ENCODE data around the gene ARHGAP1.

ARHGAP1 gene

DNA sequence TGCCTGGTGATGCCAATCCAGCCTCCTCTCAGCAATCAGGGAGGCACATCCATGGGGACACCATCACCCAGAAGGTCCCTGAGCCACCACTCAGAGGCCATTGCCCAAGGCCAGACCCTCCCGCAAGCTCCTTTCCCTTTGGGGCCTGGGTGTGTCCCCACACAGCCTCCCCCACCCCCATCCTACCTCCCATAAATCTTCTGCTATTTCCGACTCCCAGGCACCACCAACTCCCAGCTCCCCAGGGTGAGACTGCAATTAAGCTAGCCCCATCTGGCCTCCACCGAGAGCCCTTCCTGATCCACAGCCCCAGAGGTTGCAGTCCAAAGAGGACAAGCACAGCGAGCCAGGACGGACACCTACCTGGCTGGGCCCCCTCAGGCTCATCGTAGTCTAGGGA is 6.3 kb downstream of the ARHGAP1 start:
- DNase-seq (ENCODE audit: low read depth in 2 of 2): no peak

DNA sequence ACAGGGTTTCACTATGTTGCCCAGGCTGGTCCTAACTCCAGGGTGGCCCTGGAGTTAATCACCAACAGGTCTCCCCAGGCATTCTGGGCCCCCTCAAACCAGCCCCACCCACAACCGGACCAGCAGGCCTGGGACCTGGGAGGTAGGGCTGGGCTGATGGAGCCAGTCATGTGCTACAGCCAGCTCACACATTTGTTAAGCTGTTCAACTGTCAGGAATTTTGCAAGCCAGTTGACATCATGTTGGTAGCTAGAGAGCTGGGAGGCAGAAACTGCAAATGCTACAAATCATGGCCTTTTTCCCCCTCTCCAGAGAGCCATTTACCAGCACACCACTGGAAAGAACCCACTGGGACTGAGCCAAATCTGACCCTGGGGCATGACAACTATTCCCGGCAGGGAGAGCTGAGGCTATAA is 6.8 kb downstream of the ARHGAP1 start:
- DNase-seq (ENCODE audit: low read depth in 2 of 2): no peak

DNA sequence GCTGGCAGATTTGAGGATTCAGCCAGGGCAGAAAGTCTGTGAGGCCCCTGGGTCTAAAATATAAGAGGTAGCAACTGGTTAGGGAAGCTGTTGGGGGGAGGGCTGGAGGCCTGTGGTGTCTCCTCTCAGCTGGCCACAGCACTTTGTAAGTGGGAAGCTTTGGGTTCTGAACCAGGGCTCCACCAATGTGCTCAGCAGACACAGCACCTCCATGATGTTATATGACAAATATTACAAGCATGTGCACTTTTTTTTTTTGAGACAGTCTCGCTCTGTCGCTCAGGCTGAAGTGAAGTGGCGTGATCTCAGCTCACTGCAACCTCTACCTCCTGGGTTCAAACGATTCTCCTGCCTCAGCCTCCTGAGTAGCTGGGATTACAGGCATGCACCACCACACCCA is 8.0 kb downstream of the ARHGAP1 start:
- DNase-seq (ENCODE audit: low read depth in 2 of 2): no peak

DNA sequence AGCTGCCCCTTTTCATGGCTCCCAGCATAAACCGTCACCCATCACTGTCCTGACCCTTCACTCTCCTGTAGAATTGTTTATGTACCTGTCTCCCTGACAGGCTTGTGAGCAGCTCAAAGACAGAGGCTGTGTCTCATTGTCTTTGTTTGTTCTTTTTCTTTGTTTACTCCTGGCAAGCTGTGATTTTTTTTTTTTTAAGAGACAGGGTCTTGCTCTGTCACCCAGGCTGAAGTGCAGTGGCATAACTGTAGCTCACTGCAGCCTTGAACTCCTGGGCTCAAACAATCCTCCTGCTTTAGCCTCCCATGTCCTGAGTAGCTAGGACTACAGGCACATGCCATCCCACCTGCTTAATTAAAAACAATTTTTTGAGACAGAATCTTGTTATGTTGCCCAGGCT is 9.7 kb downstream of the ARHGAP1 start:
- DNase-seq (ENCODE audit: low read depth in 2 of 2): no peak

DNA sequence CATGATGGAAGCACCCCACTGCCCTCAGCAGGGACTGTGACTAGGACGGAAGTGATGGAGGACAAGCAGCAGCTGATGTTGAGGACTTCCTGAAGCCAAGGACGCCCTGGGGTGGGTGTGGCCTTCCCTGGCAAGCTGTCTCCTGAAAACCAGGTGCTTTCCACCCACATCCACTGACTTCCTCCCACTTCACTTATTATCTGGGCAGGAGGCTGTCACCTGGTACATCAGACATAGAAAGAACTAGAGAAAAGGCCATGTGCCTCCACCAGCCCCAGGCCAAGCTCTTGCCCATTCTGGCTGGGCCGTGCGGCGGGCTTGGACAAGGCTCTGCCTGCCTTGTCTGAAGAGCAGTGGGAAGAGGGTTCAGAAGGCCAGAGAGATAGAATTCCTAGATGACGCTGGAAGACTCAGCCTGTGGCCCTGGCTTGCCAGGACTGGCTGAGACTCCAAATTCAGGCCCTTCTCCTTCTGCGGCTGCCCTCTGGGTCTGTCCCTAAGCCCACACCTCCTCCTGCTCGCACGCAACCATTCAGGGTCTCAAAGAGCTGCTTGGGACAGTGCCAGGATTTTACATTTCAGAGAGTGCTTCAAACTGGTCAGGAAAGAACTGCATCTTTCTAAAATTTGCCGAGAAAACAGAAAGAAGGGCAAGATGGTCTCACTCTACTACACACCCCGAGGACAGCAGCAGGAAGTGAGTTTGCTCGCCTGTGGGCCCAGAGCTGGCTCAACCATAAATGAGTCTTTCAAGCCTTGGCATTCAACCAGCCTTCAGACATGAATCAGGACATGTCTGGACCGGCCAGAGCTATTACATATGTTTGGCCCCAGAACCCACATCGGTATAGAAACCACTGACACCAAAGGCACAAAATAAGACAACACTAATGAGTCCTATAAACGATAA is 13.3 kb downstream of the ARHGAP1 start:
- no peak for DNase-seq (ENCODE audit: low read depth in 2 of 2)

DNA sequence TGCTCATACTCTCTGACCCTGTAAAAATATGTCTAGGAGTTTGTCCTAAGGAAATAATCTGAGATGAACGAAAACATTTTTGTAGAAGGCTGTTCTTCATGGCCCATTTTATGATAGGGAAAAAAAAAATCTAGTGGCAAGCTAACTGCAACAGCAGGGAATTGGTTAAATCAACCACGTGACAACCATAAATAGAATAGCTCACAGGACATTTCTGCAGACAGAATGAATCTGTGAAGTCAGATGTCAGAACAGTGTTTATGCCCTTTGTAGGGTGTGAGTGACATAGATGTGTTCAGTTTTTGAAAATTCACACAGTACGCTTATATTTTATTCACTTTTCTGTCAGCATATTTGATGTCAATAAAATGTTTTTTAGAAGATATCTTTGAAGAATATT is 16.1 kb downstream of the ARHGAP1 start:
- DNase-seq (ENCODE audit: low read depth in 2 of 2): no peak

DNA sequence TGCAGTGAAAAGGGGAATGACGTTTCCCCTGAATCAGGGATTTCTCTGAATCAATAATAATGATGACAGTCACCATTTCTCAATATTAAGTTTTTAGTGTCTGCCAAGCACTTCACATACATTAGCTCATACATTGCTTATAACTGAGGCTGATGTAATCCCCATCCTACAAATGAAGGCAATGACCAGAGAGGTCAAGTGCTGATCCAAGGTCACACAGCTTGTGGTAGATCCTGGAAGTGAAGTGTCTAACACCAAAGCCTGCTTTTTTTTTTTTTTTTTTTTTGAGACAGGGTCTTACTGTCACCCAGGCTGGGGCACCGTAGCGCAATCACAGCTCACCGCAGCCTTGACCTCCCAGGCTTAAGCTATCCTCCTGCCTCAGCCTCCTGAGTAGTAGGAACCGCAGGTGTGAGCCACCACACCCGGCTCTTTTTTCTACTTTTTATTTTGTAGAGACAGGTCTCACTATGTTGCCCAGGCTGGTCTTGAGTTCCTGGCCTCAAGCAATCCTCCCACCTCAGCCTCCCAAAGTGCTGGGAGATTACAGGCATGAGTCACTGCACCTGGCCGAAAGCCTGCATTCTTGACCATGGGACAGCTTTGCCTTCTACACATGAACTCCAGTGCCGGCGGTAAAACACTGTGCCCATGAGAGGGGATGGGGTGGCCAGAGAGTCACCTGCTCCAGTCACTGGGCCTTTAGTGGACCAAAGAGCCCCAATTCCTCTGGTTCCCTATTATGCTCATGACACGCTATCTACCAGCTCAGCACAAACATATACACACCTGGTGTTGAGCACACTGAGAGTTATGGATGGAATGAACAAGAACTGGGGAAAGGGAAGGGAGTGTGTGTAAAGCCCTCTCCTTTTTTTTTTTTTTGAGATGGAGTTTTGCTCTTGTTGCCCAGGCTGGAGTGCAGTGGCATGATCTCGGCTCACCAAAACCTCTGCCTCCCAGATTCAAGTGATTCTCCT is 17.4 kb downstream of the ARHGAP1 start:
- DNase-seq (ENCODE audit: low read depth in 2 of 2): no peak

DNA sequence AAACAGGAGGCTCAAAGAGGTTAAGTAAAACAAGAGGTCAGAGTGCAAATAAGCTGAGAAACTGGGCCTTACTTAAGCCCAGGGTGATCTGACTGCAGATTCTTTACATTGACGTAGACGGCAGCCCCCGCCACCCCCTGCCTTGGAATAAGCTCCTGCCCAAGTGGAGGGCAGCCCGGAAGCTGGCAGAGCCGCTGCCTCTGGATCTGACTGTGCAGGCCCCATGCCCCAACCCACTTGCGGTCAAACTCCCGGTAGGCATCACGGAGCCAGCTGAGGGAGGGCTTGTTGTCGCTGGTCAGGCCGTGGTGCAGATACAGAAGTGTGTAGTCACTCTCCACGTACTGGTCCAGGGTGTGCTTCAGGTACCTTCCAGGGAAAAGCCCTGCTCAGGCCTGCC is 18.6 kb downstream of the ARHGAP1 start:
- no peak for DNase-seq (ENCODE audit: low read depth in 2 of 2)

DNA sequence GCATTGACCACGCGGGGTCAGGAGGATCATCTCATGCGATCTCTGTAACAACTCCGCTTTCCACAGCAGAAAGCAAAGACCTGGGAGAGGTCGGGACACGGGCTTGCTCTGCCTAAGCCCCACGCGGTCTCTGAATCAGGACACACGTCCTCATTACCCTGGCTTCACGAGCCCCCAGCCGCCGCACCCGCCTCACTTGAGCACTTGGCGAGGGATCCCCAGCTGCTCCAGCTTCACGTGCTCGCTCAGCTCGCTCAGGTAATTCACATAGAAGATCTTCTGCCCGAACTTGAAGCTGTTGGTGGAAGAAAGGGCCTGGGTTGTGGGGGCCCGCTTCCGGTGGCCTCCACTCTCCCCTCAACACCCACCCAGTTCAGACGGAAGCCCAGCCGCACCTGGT is 19.6 kb downstream of the ARHGAP1 start:
- DNase-seq (ENCODE audit: low read depth in 2 of 2): no peak

DNA sequence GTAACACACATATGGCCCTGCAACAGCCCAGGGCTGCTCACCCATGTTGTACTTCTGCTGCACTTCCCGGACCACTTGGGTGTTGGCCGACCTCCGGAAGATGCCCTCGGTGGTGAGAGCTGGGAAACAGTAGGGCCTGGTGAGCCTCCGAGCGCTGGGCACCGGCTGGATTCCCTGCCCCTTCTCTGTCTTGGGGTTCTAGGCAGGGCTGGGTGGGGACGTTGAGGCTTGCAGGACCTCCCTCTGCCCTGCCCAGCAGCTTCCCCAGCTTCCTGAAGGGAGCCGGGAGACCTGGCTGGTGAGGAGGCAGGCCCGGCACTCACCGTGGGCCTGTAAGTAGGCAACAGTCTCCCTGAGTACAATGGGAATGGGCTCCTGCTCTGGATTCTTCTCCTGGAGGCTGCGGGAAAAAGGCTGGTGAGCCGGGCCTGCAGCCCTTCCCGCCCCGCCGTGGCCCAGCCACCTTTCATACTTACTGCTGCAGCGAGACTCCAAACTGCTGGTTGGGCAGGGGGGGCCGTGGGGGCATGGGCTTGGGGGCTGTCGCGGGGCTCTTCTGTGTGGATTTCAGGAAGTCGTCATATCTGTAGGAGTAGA is 20.2 kb downstream of the ARHGAP1 start:
- DNase-seq (ENCODE audit: low read depth in 2 of 2): no peak

DNA sequence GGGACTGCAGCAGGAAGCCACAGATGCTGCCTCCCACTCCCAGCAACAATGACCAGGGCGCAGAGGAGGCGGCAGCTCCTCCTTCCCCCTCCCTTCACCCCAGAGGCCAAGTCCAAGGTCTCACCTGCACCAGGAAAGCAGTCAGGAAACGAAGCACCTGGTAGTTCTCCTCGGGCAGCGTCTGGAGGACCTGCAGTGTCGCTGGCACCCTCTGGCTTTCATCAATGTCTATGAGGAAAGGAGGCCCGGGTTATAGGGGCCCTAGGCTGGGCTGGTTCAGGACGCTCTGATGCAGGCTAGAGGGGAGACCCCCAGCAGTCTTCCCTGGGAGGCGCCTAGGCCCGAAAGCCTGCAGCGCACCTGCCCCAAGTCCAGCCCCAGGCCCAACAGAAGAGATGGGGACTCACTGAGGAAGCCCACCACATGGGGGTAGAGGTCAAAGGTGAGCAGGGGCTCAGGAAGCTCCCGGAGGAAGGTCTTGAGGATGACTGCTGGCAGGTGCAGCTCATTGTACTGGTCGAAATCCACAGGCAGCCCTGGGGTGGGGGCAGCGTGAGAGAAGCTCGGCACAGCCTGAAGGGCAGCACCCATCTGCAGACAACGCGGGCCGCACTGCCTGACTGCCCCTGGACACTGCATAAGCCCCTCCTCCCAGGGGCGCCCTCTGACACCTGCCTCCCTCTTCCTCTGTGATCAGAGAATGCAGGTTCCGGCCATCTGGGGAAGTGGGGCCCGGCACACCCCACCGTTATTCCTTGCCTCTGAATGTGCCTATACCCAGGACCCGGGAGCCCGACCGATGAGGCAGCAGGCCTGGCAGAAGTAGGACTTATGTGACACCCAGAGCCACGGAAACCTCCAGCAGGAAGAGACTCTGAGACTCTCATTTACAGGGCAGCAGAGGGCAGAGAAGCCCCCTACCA is 20.9 kb downstream of the ARHGAP1 start:
- DNase-seq (ENCODE audit: low read depth in 2 of 2): no peak

DNA sequence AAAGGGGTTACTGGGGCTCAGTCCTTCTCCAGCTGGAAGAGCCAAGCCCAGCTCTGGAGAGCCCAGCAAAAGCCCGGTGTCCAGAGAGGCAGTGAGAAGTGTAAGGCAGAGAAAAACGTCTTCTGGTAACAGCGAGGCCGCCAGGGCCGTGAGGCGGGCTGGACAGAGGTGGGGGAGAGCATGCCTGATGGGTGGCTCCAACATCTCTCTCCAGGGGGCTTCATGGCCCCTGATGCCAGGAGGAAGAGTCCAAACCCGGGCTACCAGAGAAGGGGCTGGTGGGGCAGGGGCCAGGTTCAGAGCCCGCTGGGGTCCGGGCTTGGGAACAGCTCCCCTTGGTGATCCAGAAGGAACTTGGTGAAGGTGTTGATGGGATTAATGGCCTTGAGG is 21.7 kb downstream of the ARHGAP1 start:
- DNase-seq (ENCODE audit: low read depth in 2 of 2): no peak

DNA sequence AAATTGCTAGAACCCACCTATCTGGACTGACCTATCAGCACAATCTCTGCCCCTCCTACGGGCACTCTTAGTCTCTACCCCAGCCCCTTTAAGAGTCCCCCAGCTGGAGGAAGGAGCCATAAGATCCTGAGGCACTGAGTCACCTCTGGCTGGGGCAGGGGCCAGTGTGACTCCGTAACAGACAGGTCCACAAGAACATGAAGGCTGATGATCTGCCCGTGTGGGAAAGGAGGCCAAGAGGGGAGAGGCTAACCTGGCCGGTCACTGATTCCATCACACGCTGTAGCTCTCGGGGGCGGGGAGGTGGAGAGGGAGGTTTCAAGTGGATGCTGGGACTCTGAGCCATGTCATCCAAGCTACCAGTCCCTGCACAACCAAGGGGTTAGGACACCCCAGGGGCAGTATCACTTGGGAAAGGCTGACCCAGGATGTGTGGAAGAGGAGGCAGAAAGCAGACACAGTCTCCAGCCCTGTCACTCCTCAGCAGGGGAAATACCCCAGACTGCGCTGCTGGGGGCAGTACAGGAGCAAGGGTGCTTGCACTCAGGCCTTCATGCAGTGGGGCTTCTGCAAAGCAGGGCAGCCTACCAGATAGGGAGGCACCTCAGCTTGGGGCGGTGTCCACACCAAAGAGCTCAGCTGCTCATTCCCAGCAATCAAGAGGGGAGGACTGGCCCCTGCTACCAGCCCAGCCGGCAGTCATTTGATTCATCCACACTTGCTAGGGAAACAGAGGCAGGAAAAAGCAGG is 22.3 kb downstream of the ARHGAP1 start:
- no peak for DNase-seq (ENCODE audit: low read depth in 2 of 2)

DNA sequence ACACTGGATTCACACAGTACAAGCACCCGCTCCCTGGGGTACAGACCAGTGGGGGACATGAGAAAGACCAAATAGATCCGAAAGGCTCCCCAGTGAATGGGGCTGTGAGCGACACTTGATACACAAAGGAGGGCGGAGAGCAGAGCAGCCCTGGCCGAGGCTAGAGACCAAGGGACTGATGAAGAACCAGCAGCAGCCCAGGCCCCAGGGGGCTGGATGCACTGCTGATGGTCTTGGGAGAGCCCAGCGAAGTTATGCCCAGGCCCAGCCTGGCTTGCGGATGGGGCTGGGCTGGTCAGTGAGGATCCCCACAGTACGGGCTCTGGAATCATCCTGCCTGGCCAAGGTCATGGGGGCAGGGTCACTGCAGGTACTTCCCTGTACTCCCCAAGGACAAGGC is 23.2 kb downstream of the ARHGAP1 start:
- DNase-seq (ENCODE audit: low read depth in 2 of 2): no peak

DNA sequence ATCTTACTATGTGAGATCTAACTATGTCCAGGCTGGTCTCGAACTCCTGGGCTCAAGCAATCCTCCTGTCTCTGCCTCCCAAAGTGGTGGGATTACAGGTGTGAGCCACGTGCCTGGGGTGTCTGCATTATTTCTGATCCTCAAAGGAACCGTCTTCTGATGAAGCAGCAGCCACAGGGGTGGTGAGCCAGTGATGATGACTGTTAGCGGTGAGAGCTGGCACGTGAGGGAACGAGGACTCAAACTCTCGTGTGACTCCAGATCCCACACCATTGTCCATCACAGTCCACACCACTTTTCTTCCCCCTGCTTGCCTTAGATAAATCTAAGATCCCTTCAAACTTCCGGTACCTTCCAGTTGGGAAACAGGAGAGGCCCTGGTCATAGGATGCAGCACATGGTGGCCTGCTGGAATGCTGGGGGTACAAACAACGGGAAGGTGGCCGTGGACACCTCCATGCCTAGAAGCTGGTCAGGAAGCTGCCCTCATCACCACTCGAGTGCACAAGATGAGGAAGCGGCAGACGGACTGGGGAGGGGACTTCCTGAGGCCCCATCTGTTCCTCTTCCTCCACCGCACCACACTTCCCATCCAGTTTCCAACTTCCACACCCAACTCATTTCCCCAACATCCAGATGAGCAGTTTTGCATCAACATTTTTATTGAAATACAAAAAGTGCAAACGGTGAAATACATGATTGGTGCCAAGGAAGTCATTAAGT is 23.8 kb downstream of the ARHGAP1 start:
- DNase-seq (ENCODE audit: low read depth in 2 of 2): no peak

DNA sequence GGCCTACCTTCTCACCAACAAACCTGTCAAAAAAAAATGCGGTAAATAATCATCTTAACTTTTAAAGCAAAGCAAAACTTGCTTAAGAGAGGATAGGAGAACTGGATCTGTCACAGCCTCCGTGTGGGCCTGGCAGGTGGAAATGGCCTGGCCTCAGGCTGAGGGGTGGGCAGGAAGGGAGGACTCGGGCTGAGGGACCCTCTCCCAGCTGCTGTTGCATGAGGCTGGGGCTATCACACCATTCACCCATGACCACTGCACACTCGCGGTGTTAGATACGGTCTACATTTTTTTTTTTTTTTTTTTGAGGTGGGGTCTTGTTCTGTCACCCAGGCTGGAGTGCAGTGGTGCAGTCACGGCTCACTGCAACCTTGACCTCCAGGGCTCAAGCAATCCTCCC is 24.5 kb downstream of the ARHGAP1 start:
- no peak for DNase-seq (ENCODE audit: low read depth in 2 of 2)

DNA sequence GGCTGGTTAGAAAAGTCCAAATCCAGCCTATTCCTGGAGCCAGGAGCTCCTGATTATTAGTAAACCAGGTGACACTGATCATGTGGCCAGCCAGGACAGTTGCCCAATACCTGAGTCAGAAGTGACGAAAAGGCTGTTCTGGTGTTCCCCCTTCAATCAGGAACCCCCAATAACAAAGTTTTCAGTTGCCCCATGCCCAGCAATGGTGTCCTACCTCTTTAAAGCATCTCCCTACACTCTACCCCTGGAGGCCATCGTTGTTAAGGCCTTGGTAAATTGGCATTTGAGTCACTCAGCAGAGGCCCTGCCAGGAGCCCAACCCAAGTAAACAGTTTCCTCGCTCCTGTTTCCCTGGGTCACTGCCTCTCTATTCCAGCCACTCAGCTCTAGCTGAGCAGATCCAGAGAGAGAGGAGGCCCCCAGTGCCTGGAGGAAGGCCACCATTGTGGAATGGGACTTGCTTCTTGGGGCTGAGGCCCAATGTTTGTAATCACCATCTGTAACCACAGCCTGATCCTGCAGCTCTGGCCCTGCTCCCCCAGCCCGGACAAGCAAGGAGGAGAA is 25.0 kb downstream of the ARHGAP1 start:
- DNase-seq (ENCODE audit: low read depth in 2 of 2): no peak

DNA sequence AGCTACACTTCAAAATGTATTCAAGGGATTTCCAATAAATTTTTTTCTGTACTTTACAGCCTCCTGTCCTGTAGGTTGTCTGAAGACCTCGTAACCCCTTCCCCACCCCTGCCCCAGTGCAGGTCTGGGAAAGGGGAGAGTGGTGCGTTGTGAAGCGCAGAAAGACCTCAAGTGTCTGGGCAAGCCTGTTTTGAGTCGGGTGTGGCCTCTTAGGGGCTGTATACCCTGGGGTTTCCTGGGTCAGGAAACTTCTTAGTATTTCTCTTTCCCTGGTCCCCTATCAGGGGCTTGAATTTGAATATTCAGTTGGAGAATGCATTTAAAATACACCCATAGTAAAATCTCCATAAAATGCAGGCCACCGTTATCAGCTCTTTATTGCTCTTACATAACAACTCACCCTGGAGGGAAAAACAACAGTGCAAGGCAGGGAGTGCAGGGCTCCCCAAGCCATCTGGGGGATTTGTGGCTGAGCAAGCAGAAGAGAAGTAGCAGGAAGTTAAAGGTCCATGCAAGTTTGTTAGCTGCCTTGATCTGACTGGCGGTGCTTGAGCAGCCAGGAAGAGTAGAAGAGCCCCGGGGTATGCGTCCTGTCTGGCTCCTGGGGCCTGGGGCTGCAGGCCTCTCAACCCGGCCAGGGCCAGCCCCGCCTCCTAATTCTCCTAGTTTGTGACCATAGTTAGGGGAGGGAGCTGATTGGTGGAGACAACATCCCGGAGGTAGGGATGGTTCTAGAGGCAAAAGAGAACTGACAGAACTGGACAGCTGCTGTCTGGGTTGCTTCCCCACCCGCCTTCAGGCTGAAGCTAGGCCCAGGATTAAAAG is 25.7 kb downstream of the ARHGAP1 start:
- DNase-seq (ENCODE audit: low read depth in 2 of 2): no peak
